GM18508 (cell line): ENCODE data around the gene RNF31.

Source experiments
- ATAC-seq: cut with Tn5 transposase; IDR thresholded peaks from one replicate; pipeline ENCODE4 v1.9.1; 2021; ENCODE audit warnings: moderate number of reproducible peaks; ENCODE audit not compliant: insufficient read depth, unreplicated experiment

Gene RNF31

GRCh38 chr14:24179294-24179960 lies 32.1 kb downstream of the RNF31 start:
- no peak for ATAC-seq

- ATAC-seq, result no peak
Observed at GRCh38 chr14:24179961-24180796, 32.9 kb downstream of the RNF31 start.

DNA sequence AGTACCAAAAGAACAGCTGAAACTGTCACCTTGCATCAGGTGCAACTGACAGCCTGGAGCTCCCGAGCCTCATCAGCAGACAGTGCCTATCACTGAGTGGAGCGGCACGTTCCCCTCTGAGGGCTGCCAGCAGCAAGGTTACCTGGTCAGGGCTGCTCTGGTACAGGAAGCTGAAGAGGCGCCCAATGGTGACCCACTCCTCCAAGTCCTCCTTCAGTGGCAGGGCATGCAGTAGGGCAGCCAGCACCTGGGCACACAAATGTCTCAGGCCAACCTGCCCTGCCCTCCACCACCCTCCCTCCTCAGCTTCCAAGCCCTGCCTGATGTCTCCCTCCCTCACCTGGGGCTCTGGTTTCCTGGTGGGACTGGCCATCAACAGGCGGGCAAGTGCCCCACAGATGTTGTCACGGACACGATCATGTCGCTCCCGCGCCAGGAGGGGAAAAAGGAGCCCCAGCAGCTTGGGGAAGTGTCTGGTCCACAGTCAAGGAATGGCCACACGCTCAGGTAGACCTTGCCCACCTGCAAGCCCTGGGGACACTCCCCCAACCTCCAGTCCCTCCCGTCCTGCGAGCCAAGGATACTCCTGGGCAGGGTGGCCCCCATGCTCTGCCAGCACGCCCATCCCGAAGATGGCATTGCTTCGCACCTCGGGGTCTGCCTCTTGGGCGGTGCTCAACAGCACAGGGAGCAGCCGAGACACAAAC lies 34.2 kb downstream of the RNF31 start:
- ATAC-seq, result no peak

DNA sequence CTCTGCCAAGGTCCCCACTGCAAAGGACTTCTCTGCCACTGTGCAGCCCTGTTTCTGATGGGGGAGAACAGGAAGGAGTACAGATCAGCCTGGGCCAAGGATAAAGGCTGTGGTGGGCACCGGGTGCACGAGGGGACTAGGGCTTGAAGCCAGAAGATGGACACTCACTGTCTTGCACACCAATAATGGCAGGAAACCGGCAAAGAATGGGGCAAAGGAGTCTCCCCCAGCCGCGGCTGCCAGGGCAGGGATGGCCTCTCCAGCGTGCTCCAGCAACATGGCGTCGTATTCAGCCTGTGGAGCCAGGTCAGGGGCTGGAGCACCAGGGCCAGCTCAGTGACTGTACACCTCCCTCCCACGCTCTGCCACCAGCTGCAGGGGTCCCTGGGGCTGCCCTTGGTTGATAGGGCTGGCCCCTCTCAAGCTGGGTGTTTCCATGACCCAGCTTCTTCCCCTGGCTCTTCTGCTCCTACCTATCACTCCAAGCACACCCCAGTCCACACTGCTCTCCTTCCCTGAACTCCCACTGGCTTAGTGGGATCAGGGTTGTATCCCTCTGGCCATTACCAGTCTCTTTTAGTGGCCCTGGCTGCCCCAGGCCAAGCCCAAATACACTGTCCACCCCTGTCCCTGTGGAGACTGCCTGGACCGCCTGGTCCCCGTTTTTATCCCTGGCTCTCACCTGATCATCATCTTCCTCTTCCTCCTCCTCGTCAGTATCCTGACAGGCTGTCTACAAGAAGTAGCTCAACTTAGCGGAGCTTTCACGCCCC lies 35.0 kb downstream of the RNF31 start:
- no peak for ATAC-seq

DNA sequence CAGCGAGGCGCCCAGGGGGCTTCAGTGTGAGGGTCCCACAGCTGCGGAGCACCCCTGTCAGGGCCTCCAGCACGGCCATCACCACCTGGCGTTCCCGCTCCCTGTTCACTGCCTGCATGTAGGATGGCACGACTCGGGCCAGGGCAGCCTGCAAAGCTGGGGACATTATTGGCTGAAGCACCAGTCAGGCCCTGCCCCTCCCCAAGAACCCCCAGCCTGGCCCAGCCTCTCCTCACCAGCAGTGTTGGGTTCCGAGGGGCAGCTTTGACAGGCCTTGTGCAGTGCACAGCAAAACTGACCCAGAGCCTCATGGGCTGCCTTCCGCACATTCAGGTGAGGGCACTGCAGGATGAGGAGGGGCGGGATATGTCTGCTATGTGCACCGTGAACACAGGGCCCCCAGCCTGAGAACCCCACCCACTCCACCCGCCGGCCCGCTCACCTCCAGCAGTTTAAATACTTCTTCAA lies 35.8 kb downstream of the RNF31 start:
- no peak for ATAC-seq

DNA sequence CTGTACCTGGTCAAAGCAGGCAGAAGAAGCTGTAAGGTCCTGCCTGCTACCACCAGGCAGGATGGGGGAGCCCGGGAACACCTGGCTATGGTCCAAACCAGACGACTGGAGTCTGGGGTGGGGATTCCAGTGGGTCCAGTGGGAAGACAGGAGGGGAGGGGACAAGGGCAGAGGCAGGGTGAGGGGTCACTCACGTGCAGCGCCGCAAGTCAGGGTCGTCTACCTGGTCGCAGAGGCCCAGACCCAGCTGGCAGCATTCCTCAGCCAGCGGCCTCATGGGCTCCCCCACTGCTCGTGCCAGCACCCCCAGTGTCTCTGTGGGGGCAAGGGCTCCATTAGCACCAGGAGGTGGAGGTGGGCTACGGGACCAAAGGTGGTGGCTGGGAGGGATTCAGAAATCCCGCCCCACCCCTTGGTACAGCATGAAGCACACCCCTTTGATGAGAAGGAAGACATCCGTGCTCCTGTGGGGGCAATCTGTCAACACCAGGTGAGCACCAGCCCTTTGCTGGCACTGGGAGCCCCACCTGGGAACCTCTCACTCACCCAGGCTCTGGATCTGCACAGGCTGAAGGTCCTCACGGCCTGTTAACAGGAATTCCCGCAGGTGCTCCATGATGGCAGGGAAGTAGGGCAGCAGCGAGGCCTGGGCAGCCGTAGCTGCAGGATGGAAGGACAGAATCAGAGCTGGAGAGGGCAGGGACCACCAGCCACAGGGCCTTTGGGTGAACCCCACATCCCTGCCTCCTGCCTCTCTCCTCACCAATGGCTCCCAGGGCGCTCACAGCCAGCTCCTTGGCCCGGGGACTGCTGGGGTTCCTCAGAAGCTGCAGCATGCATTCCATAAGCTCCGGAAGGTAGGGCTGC lies 37.0 kb downstream of the RNF31 start:
- ATAC-seq, result no peak

GRCh38 chr14:24185026-24185425 lies 37.7 kb downstream of the RNF31 start:
- no peak for ATAC-seq

DNA sequence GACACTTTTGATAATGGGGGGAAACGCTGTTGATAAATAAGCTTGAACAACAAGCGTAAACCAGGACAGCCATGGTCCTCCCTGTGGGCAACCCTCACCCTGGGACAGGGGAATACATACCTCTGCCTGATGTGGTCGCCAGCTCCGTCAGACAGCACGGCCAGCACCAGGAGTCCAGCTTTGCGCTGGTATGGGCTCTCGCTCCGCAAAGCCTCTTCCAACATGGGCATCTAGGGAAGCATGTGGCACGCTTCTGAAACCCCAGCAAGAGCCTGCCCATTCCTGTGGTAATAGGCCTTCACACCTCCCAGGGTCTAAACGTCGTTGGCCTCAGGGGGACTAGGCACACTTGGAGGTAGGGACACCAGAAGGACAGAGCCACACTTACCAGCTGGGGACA lies 38.4 kb downstream of the RNF31 start:
- ATAC-seq, result no peak

DNA sequence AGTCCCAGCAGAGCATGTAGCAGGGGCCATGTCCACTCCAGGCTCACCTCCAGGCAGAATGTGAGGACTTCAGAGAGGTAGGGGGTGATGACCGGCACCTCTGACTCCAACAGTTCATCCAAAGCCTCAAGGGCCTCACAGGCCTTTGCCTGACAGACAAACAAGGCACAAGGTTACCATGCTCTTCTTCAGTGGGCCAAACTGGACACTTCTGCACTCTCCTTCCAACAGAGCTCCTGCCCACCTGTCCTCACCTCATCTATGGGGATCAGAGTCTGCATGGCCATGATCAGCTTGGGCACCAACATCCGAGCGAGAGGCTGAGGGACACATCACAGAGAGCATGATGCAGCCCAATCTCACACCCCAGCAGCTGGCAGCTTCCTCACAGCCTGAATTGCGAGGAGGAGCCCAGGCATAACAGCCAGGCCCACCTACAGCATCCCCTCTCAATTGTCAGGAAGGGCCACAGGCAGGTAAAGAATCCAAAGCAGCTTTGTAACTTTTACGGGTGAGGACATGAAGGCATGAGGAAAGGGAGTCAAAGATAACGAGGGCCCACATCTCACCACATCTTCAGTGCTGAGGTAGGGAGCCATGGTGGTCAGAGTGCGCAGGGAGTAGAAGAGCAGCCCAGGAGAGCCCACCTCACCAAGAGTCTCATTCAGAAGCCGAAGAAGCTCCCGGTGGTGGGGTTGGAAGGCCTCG lies 39.7 kb downstream of the RNF31 start:
- ATAC-seq, result no peak

DNA sequence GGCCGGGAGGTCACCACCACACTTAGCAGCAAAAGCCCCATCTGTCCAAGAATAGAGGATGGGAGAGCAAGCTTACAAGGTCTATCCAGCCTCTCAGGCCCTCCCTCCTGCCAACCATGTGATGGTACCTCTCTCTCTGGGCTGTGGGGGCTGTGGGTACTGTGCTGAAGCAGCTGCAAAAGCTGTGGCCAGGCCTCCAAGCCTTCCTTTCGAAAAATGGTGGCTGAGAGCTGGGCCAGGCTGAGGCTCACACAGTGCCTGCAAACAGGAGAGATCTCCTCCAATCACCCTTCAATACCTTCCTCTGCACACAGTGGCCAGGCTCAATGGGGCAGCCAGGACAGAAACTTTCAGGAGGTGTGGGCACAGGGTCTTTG lies 40.2 kb downstream of the RNF31 start:
- no peak for ATAC-seq

- peak; percentile 54 for ATAC-seq
Observed at GRCh38 chr14:24188251-24189058, 41.2 kb downstream of the RNF31 start, which contains the start of gene IPO4. TSS of gene IPO4 (minus strand) at chr14:24188816. CDS start at chr14:24188787, 29 bp downstream.

- no peak for ATAC-seq
Observed at GRCh38 chr14:24189059-24189375, 41.7 kb downstream of the RNF31 start.

DNA sequence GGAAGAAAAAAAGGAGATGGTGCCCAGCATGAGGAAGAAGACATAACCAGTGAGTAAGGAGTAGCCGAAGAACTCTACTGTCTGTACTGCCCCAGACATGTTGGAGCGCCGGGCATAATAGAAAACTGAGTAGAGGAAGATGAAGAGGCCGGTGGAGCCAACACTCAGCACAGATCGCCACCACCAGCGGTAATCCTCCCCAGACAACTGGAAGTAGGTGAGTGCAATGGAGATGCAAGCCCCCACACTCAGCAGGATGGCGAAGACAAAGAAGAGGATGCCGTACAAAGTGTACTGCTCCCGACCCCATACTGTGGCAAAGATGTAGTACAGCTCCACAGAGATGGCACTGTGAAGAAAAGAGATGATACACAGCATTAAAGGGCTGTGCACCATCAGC lies 42.2 kb downstream of the RNF31 start:
- no peak for ATAC-seq

DNA sequence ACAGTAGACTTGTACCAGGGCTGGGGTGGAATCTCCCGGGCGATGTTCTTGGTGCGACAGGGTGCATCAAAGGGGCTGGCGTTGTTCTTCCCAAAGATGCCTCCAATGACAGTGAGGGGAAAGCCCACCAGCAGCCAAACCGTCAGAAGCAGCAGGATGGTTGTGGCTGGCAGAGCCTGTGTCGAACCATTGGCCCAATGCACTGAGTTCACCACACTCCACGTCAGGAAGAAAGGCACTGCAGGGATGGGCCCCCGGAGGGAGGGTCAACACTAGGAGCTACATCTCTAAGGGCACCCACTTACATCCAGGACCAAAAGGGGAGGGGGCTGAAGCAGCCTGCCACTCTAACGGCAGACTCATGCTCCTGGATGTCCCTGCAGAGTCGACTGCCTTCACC lies 43.1 kb downstream of the RNF31 start:
- ATAC-seq, result no peak

DNA sequence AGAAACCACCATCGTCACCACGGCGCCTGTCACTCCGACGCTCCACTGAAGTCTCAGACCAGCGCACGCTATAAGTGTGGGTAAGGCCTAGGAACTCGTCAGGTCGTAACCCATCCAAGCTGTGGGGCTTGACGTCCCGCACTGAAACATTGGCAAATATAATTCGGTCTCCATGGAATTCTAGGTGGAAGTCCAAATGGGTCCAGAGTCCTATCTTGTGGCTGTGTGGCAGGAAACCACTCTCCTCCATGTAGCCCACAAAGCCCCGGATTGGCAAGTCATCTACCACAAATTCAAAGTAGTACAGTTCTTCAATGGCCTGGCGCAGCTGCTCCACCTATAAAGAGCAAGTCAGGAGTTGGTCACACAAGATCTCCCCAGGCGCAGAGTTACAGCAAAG lies 45.6 kb downstream of the RNF31 start:
- no peak for ATAC-seq

GRCh38 chr14:24194186-24194872 lies 47.0 kb downstream of the RNF31 start:
- ATAC-seq, result no peak

DNA sequence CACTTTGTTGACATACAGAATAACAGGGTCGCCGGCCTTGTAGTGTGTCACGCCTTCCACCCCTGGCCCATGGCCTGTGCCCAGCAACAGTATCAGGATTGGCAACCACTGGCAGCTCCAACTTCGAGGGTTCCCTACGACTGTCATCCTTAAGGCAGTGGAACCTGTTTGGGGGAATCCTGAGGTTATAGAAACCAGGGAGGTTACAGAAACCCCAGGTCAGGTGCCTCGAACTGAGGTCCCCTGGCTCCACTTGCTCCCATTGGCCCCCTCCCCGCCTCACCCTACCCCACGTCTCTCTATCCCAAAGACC lies 47.5 kb downstream of the RNF31 start:
- ATAC-seq, result no peak
